Measurements from ENCODE around the gene MED26. TPM values are rescaled to one million over a fixed set of nuclear protein-coding genes. Genes with fewer than 3 reads are reported as not detected.
"Not testable (repeated sequence)": the region's sequence is repeated elsewhere in the genome, so short reads cannot be mapped to it uniquely, and the experiment has no call there.

Gene MED26
- total RNA-seq, 1 donor from 2014 or later: 11.7 TPM

GRCh38 chr19:16671652-16672274, 43.8 kb upstream of the MED26 start:
- no peaks in the 10 kb centered on the region for H3K27me3 Mint-ChIP-seq (ENCODE audit: low read depth)
- no peaks in the 10 kb centered on the region for H3K9me3 Mint-ChIP-seq
- no peaks in the 10 kb centered on the region for H3K4me1 Mint-ChIP-seq
- no peaks in the 10 kb centered on the region for H3K36me3 Mint-ChIP-seq (ENCODE audit: low read depth)
- DNase-seq (ENCODE audit: low read depth, low spot score): no peak
- no peak overlapping the region for H3K27ac Mint-ChIP-seq (ENCODE audit: unreplicated experiment)
- TF ChIP-seq, protein P1, sequence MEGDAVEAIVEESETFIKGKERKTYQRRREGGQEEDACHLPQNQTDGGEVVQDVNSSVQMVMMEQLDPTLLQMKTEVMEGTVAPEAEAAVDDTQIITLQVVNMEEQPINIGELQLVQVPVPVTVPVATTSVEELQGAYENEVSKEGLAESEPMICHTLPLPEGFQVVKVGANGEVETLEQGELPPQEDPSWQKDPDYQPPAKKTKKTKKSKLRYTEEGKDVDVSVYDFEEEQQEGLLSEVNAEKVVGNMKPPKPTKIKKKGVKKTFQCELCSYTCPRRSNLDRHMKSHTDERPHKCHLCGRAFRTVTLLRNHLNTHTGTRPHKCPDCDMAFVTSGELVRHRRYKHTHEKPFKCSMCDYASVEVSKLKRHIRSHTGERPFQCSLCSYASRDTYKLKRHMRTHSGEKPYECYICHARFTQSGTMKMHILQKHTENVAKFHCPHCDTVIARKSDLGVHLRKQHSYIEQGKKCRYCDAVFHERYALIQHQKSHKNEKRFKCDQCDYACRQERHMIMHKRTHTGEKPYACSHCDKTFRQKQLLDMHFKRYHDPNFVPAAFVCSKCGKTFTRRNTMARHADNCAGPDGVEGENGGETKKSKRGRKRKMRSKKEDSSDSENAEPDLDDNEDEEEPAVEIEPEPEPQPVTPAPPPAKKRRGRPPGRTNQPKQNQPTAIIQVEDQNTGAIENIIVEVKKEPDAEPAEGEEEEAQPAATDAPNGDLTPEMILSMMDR (conservative IDR thresholded peaks at IDR 0.05): no peak
- no peak overlapping the region for H3K4me3 Mint-ChIP-seq

DNA sequence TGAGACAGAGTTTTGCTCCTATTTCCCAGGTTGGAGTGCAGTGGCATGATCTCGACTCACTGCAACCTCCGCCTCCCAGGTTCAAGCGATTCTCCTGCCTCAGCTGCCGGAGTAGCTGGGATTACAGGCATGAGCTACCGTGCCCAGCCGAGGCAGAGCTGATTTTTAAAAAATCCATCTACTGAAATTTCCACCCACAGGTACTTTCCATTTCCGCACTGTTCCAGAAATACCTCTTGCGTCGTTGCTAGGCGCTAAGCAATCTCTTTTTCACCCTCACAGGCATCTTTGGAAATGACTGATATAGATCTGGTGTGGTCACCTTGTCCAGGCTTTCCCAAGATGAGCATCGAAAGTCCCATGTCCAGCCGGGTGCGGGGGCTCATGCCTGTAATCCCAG, 42.3 kb upstream of the MED26 start:
- Mint-ChIP-seq H3K27me3 (ENCODE audit: low read depth) (no peaks in the 10 kb centered on the region), H3K4me3 (no peak overlapping the region), H3K27ac (ENCODE audit: unreplicated experiment) (no peak overlapping the region), H3K9me3 (no peaks in the 10 kb centered on the region), H3K4me1 (no peaks in the 10 kb centered on the region), H3K36me3 (ENCODE audit: low read depth) (no peaks in the 10 kb centered on the region)
- DNase-seq (ENCODE audit: low read depth, low spot score): no peak
- TF ChIP-seq, protein P1 (conservative IDR thresholded peaks at IDR 0.05): no peak

DNA sequence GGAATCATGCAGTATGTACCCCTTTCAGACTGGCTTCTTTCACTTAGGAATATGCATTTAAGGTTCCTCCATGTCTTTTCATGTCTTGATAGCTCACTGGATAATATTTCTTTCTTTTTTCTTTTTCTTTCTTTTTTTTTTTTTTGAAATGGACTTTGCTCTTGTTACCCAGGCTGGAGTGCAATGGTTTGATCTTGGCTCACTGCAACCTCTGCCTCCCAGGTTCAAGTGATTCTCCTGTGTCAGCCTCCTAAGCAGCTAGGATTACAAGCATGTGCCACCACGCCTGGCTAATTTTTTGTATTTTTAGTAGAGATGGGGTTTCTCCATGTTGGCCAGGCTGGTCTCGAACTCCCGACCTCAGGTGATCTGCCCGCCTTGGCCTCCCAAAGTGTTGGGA, 40.7 kb upstream of the MED26 start:
- not testable (repeated sequence) for H3K4me1 Mint-ChIP-seq; H3K27me3 Mint-ChIP-seq (ENCODE audit: low read depth); DNase-seq (ENCODE audit: low read depth, low spot score); H3K4me3 Mint-ChIP-seq; H3K9me3 Mint-ChIP-seq; H3K27ac Mint-ChIP-seq (ENCODE audit: unreplicated experiment); H3K36me3 Mint-ChIP-seq (ENCODE audit: low read depth)

DNA sequence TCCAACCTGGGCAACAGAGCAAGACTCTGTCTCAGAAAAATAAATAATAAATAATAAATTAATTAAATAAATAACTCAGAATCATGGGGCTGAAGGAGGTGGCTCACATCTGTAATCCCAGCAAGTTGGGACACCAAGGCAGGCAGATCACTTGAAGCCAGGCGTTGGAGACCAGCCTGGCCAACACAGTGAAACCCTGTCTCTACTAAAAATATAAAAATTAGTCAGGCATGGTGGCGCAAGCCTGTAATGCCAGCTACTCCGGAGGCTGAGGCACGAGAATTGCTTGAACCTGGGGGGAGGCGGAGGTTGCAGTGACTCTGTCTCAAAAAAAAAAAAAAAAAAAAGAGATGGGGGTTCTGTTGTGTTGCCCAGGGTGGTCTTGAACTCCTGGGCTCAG, 40.2 kb upstream of the MED26 start:
- no peaks in the 10 kb centered on the region for H3K27me3 Mint-ChIP-seq (ENCODE audit: low read depth)
- no peaks in the 10 kb centered on the region for H3K4me1 Mint-ChIP-seq
- H3K4me3 Mint-ChIP-seq: no peak overlapping the region
- TF ChIP-seq, protein P1 (conservative IDR thresholded peaks at IDR 0.05): no peak
- H3K27ac Mint-ChIP-seq (ENCODE audit: unreplicated experiment): no peak overlapping the region
- H3K9me3 Mint-ChIP-seq: no peaks in the 10 kb centered on the region
- no peaks in the 10 kb centered on the region for H3K36me3 Mint-ChIP-seq (ENCODE audit: low read depth)
- no peak for DNase-seq (ENCODE audit: low read depth, low spot score)

GRCh38 chr19:16661480-16662034, 33.6 kb upstream of the MED26 start:
- H3K4me3 Mint-ChIP-seq: peak overlapping the region; percentile 86
- DNase-seq (ENCODE audit: low read depth, low spot score): no peak
- peaks cover 28% of the 10 kb centered on the region for H3K4me1 Mint-ChIP-seq
- no peaks in the 10 kb centered on the region for H3K9me3 Mint-ChIP-seq
- no peak overlapping the region for H3K27ac Mint-ChIP-seq (ENCODE audit: unreplicated experiment)
- H3K36me3 Mint-ChIP-seq (ENCODE audit: low read depth): peaks cover 8% of the 10 kb centered on the region
- H3K27me3 Mint-ChIP-seq (ENCODE audit: low read depth): peaks cover 20% of the 10 kb centered on the region
- TF ChIP-seq, protein P1 (conservative IDR thresholded peaks at IDR 0.05): no peak

DNA sequence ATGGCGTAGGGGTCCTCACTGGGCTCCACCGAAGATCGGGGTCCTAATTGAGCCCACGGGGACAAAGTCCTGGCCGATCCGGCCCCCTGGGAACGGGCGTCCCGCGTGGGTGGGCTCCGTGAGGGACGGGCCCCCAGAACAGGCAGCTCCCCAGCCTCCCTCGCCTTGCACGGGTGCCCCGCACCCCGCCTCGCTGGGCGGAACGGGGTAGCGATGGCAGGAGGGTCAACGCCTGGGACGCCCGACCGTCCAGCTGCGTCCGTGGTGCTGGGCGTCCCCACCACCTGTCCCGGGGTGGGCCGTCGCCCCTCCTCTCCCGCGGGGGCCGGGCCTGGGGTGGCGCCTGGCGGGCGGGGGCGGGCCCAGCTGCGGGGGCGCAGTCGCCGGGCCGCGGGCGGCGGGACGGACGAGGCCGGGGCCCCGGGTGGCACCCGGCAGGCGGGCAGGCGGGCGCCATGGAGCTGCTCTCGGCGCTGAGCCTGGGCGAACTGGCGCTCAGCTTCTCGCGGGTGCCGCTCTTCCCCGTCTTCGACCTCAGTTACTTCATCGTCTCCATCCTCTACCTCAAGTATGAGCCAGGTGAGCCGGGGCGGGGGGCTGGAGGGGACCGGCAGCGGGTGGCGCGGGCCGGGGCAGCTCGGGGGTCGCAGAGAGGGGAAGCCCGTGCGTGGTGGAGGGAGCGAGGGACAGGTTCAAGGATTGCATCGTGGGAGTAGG, 32.9 kb upstream of the MED26 start, which contains the start of gene TMEM38A:
Gene TMEM38A (plus strand): TSS at position 377 of the 717 bp plus-strand sequence. CDS start 79 bp downstream, at position 456.
- H3K4me3 Mint-ChIP-seq: peak within 1 kb of the TSS; percentile 100
- H3K36me3 Mint-ChIP-seq (ENCODE audit: low read depth): peaks cover 13% of the 10 kb centered on the region
- TF ChIP-seq, protein P1 (conservative IDR thresholded peaks at IDR 0.05): no peak
- DNase-seq (ENCODE audit: low read depth, low spot score): peak; percentile 8
- H3K9me3 Mint-ChIP-seq: no peaks in the 10 kb centered on the region
- peaks cover 28% of the 10 kb centered on the region for H3K4me1 Mint-ChIP-seq
- peak within 1 kb of the TSS; percentile 100 for H3K27ac Mint-ChIP-seq (ENCODE audit: unreplicated experiment)
- peaks cover 20% of the 10 kb centered on the region for H3K27me3 Mint-ChIP-seq (ENCODE audit: low read depth)

All from neural crest cell (in vitro differentiated cells).